Neuronal stem cell (in vitro differentiated cells): Measurements from ENCODE around the gene TLL2.

Source experiments
- DNase-seq: peaks from one replicate; pipeline ENCODE4 v3.0.0-alpha.2; 2013; ENCODE audit warnings: low spot score
- H2AFZ ChIP-seq: one replicate; pipeline ENCODE4 v1.6.1; 2013; ENCODE audit warnings: mild to moderate bottlenecking, low read length, inconsistent platforms
- H2AK5ac ChIP-seq: 2 replicates; pipeline ENCODE4 v1.6.1; 2013; ENCODE audit warnings: low read depth, mild to moderate bottlenecking, inconsistent platforms, low read length, moderate library complexity, mixed read lengths
- H2BK120ac ChIP-seq: 2 replicates; pipeline ENCODE4 v1.6.1; 2013; ENCODE audit warnings: low read depth, mild to moderate bottlenecking, inconsistent platforms, low read length, moderate library complexity, mixed read lengths
- H2BK12ac ChIP-seq: one replicate; pipeline ENCODE4 v1.6.1; 2013; ENCODE audit warnings: low read length, inconsistent platforms
- H2BK15ac ChIP-seq: 2 replicates; pipeline ENCODE4 v1.6.1; 2013; ENCODE audit warnings: mild to moderate bottlenecking, low read length, inconsistent platforms, mixed read lengths
- H2BK5ac ChIP-seq: one replicate; pipeline ENCODE4 v1.6.1; 2013; ENCODE audit warnings: inconsistent platforms, mild to moderate bottlenecking, low read length, moderate library complexity
- H3K14ac ChIP-seq: one replicate; pipeline ENCODE4 v1.6.1; 2013; ENCODE audit warnings: low read length, inconsistent platforms
- H3K18ac ChIP-seq: 2 replicates; pipeline ENCODE4 v1.6.1; 2013; ENCODE audit warnings: low read length, inconsistent platforms
- H3K23ac ChIP-seq: 2 replicates; pipeline ENCODE4 v1.6.1; 2013; ENCODE audit warnings: low read depth, mild to moderate bottlenecking, mixed read lengths, low read length, inconsistent platforms; ENCODE audit not compliant: poor library complexity
- H3K27ac ChIP-seq: replicated peaks from 3 replicates; pipeline ENCODE4 v1.5.1; 2013; ENCODE audit warnings: low read length, inconsistent platforms
- H3K27me3 ChIP-seq, 3 experiments: 2 replicates each; pipeline ENCODE4 v1.6.1; 2013; ENCODE audit warnings: low read length in 3 of 3, mild to moderate bottlenecking in 2 of 3, inconsistent platforms in 1 of 3, low read depth in 1 of 3, mixed read lengths in 1 of 3, moderate library complexity in 1 of 3; ENCODE audit not compliant: control insufficient read depth in 3 of 3, insufficient read depth in 3 of 3
- H3K36me3 ChIP-seq, 2 donors: replicated peaks in 1 of 2; 2 replicates each; pipeline ENCODE4 v1.6.1; 2013; ENCODE audit warnings: low read length in 2 of 2; ENCODE audit not compliant: control insufficient read depth in 2 of 2, insufficient read depth in 2 of 2
- H3K4ac ChIP-seq: 2 replicates; pipeline ENCODE4 v1.6.1; 2013; ENCODE audit warnings: inconsistent platforms, mild to moderate bottlenecking, low read length, moderate library complexity
- H3K4me1 ChIP-seq, 2 donors: 1 replicate in 1 of 2; 2 replicates in 1 of 2; pipeline ENCODE4 v1.6.1; 2013; ENCODE audit warnings: low read length in 2 of 2, low read depth in 1 of 2; ENCODE audit not compliant: control insufficient read depth in 2 of 2, insufficient read depth in 1 of 2
- H3K4me2 ChIP-seq: one replicate; pipeline ENCODE4 v1.6.1; 2013; ENCODE audit warnings: mild to moderate bottlenecking, low read length, inconsistent platforms; ENCODE audit not compliant: insufficient read depth, poor library complexity, severe bottlenecking
- H3K4me3 ChIP-seq, 2 donors: 2 replicates each; pipeline ENCODE4 v1.5.1; 2013; ENCODE audit warnings: low read length in 2 of 2, mild to moderate bottlenecking in 2 of 2, inconsistent platforms in 1 of 2, moderate library complexity in 1 of 2
- H3K79me1 ChIP-seq: one replicate; pipeline ENCODE4 v1.6.1; 2013; ENCODE audit warnings: low read depth, mild to moderate bottlenecking, inconsistent platforms, low read length, moderate library complexity
- H3K9ac ChIP-seq: one replicate; pipeline ENCODE4 v1.6.1; 2013; ENCODE audit warnings: mild to moderate bottlenecking, low read depth, low read length, inconsistent platforms; ENCODE audit not compliant: poor library complexity
- H3K9me3 ChIP-seq, 2 donors: replicated peaks in 1 of 2; 2 replicates each; pipeline versions ENCODE3 to v1.6.1; 2013; ENCODE audit warnings: low read length in 2 of 2, mild to moderate bottlenecking in 2 of 2, inconsistent platforms in 1 of 2, low read depth in 1 of 2, mixed read lengths in 1 of 2, moderate library complexity in 1 of 2; ENCODE audit not compliant: control insufficient read depth in 2 of 2, insufficient read depth in 1 of 2
- H4K8ac ChIP-seq: one replicate; pipeline ENCODE4 v1.6.1; 2013; ENCODE audit warnings: low read depth, mild to moderate bottlenecking, inconsistent platforms, low read length, moderate library complexity
- H4K91ac ChIP-seq: one replicate; pipeline ENCODE4 v1.6.1; 2013; ENCODE audit warnings: low read length, low read depth, mild to moderate bottlenecking, inconsistent platforms; ENCODE audit not compliant: poor library complexity
- WGBS, 2 donors: extraction: QIAGEN DNeasy Blood & Tissue Kit; methylation state at CpG; one replicate each; pipeline ENCODE4 v1.1.7; 2013; ENCODE audit warnings: missing lambda C conversion rate in 2 of 2, mixed read lengths in 1 of 2; ENCODE audit not compliant: insufficient read length in 2 of 2, insufficient replicate concordance in 1 of 2; ENCODE audit errors: extremely low coverage in 2 of 2; 5-methylcytosine and 5-hydroxymethylcytosine counted together

Gene TLL2

DNA sequence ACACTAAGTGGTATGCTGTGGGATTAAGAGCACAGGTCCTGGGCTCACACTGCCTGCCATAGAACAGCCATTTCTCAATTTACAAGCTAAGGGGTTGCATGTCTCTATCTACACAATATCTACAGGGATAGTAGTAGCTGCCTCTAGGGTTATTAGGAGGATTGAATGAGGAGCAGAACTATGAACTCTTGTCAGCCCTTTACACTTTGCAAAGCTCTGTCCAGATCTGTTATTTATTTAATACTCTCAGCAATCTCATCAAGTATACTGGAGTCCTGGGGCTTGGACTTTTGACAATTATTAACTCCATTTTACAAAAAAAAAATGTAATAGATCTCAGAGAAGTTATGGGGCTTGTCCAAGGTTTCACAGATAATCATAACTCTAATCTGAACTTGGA lies 161.7 kb downstream of the TLL2 start:
- Histone ChIP-seq H3K4me3 (no peak overlapping the region), H2BK15ac (no peak overlapping the region), H3K18ac (no peak overlapping the region), H2BK5ac (no peak overlapping the region), H3K27ac (no peak overlapping the region), H2AK5ac (no peak overlapping the region), H2BK12ac (no peak overlapping the region), H3K9me3 (no peaks in the 10 kb centered on the region), H3K4me1 (no peaks in the 10 kb centered on the region), H3K14ac (no peak overlapping the region), H2BK120ac (no peak overlapping the region), H3K79me1 (no peaks in the 10 kb centered on the region), H3K27me3 (peaks cover 0 to 4% (median 0%) of the 10 kb centered on the region in 3 experiments), H3K9ac (no peak overlapping the region), H3K4ac (no peak overlapping the region), H3K23ac (no peak overlapping the region), H2AFZ (no peak overlapping the region), H3K36me3 (no peaks in the 10 kb centered on the region), H3K4me2 (no peak overlapping the region), H4K91ac (no peak overlapping the region), H4K8ac (no peak overlapping the region)
- DNase-seq, result no peak

DNA sequence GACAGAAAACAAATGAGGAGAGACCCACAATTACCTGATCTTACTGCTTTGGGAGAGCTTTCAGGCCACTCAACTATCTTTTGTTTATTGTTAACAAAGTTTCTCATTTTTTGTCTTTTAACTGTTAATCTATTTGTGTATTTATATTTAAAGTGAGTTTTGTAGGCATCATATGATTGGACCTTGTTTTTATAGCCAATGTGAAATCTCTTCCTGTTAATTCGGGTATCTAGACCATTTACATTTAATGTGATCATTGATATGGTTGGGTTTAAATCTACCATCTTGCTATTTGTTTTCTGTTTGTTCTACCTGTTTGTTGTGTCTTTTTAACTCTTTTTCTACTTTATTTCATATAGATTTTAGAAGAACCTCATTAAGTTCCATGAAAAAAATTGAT lies 167.4 kb downstream of the TLL2 start:
- Histone ChIP-seq H4K91ac (no peak overlapping the region), H3K4me3 (no peak overlapping the region), H3K4me1 (peaks cover 0 to 3% of the 10 kb centered on the region in 2 donors), H2AFZ (no peak overlapping the region), H2BK15ac (no peak overlapping the region), H3K23ac (no peak overlapping the region), H2BK5ac (no peak overlapping the region), H3K9me3 (peaks cover 0 to 2% of the 10 kb centered on the region in 2 donors), H3K4ac (no peak overlapping the region), H3K9ac (no peak overlapping the region), H2AK5ac (no peak overlapping the region), H3K14ac (no peak overlapping the region), H2BK120ac (no peak overlapping the region), H3K79me1 (no peaks in the 10 kb centered on the region), H4K8ac (no peak overlapping the region), H3K36me3 (no peaks in the 10 kb centered on the region), H3K27ac (no peak overlapping the region), H3K27me3 (no peaks in the 10 kb centered on the region), H2BK12ac (no peak overlapping the region), H3K18ac (no peak overlapping the region), H3K4me2 (no peak overlapping the region)
- DNase-seq, result no peak
- no CpG with 5 or more reads among the region's 1 CpG for WGBS, 2 donors

DNA sequence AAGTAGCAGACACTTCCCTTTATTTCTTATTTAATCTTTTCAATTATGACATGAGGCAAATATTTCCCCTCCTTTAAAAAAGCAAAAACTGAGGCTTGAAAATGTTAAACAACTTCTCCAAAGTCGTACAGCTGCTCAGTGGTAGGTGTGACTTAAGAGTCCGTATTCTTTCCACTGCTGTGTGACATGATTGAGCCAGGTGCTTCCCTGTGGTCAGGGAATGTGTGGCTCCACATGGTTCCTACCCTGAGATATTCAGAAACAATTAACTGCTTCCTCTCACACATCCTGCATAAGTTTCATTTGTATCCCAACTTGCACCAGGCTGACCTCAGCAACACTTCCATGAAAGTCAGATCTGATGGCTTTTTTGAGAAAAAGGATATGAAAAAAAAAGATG lies 168.5 kb downstream of the TLL2 start:
- Histone ChIP-seq H3K4me3 (no peak overlapping the region), H2BK12ac (no peak overlapping the region), H3K4ac (no peak overlapping the region), H2AFZ (no peak overlapping the region), H2AK5ac (no peak overlapping the region), H2BK120ac (no peak overlapping the region), H3K27ac (no peak overlapping the region), H3K27me3 (no peaks in the 10 kb centered on the region), H2BK5ac (no peak overlapping the region), H3K4me1 (peaks cover 0 to 5% of the 10 kb centered on the region in 2 donors), H3K23ac (no peak overlapping the region), H3K18ac (no peak overlapping the region), H4K8ac (no peak overlapping the region), H3K79me1 (no peaks in the 10 kb centered on the region), H3K9me3 (peaks cover 0 to 2% of the 10 kb centered on the region in 2 donors), H3K9ac (no peak overlapping the region), H4K91ac (no peak overlapping the region), H3K36me3 (no peaks in the 10 kb centered on the region), H2BK15ac (no peak overlapping the region), H3K14ac (no peak overlapping the region), H3K4me2 (no peak overlapping the region)
- no CpG with 5 or more reads among the region's 2 CpGs for WGBS, 2 donors
- DNase-seq, result no peak

DNA sequence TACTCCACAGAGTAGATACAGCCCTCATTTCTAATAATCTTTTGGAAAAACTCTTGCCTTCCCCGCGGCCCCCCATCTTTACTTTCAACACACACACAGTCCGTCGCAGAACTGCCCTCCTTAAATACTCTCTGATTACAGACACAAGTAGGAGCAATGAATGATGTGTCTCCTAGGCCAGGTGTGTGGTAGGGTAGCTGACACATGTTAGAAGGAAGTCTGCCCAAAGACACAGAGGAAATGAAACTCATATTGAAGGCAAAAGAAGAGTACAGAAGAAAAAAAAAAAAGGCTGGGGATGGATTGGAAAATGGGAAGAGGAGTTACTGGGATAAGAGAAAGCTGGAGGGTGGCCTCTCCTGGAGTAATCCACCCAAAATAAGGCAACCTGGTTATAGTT lies 169.5 kb downstream of the TLL2 start:
- Histone ChIP-seq H2AK5ac (no peak overlapping the region), H3K4me3 (no peak overlapping the region), H3K79me1 (no peaks in the 10 kb centered on the region), H3K4ac (no peak overlapping the region), H2BK15ac (no peak overlapping the region), H3K4me1 (peaks cover 0 to 5% of the 10 kb centered on the region in 2 donors), H2AFZ (no peak overlapping the region), H3K27me3 (no peaks in the 10 kb centered on the region), H2BK5ac (no peak overlapping the region), H3K36me3 (no peaks in the 10 kb centered on the region), H2BK120ac (no peak overlapping the region), H3K23ac (no peak overlapping the region), H3K4me2 (no peak overlapping the region), H3K9me3 (peaks cover 0 to 2% of the 10 kb centered on the region in 2 donors), H2BK12ac (no peak overlapping the region), H4K91ac (no peak overlapping the region), H3K9ac (no peak overlapping the region), H4K8ac (no peak overlapping the region), H3K18ac (no peak overlapping the region), H3K27ac (no peak overlapping the region), H3K14ac (no peak overlapping the region)
- WGBS, 2 donors, result no CpG with 5 or more reads among the region's 4 CpGs
- no peak for DNase-seq
